Astrocyte of the cerebellum (primary cell): ENCODE data around the gene ZFP36L2.

Source experiments
- DNase-seq: peaks from one replicate; pipeline ENCODE4 v3.0.0-alpha.2; 2011; ENCODE audit warnings: low read depth
- H3K4me3 ChIP-seq: 2 replicates; pipeline ENCODE4 v1.5.1; 2011; ENCODE audit warnings: mild to moderate bottlenecking, low read depth, low read length, moderate library complexity
- in situ Hi-C: cut with HindIII; loops from 2 replicates; pipeline ENCODE4 v1.10.0; 2017; ENCODE audit warnings: low sequenced_read_pairs
- TF ChIP-seq, protein P1 (sequence below): IDR thresholded peaks from 2 replicates; pipeline ENCODE4 v1.5.1; 2012; ENCODE audit warnings: low read length, low read depth, moderate library complexity, mild to moderate bottlenecking; ENCODE audit errors: missing control alignments

ZFP36L2 gene

DNA sequence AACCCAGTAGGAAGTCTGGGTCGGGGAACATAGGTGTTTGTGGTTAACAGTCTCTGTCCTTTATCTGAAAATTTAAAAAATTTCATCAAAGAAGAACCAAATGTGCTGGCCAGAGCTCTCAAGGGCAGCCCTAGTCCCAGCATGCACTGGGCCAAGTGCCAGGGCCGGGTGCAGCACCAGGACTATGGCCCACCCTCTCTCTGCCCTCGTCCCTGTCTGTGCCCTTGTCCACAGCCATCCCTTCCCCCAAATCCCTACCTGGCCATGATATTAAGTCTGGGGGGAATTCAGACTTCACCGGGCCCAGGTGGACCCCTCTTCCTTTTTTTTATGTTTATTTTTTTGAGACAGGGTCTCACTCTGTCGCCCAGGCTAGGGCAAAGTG is 14.4 kb upstream of the ZFP36L2 start:
- TF ChIP-seq, protein P1, sequence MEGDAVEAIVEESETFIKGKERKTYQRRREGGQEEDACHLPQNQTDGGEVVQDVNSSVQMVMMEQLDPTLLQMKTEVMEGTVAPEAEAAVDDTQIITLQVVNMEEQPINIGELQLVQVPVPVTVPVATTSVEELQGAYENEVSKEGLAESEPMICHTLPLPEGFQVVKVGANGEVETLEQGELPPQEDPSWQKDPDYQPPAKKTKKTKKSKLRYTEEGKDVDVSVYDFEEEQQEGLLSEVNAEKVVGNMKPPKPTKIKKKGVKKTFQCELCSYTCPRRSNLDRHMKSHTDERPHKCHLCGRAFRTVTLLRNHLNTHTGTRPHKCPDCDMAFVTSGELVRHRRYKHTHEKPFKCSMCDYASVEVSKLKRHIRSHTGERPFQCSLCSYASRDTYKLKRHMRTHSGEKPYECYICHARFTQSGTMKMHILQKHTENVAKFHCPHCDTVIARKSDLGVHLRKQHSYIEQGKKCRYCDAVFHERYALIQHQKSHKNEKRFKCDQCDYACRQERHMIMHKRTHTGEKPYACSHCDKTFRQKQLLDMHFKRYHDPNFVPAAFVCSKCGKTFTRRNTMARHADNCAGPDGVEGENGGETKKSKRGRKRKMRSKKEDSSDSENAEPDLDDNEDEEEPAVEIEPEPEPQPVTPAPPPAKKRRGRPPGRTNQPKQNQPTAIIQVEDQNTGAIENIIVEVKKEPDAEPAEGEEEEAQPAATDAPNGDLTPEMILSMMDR: no peak
- in situ Hi-C loops: loop anchor here (10.0 kb wide), 1 partner anchor 224 kb away; no protein-coding TSS in a partner anchor

DNA sequence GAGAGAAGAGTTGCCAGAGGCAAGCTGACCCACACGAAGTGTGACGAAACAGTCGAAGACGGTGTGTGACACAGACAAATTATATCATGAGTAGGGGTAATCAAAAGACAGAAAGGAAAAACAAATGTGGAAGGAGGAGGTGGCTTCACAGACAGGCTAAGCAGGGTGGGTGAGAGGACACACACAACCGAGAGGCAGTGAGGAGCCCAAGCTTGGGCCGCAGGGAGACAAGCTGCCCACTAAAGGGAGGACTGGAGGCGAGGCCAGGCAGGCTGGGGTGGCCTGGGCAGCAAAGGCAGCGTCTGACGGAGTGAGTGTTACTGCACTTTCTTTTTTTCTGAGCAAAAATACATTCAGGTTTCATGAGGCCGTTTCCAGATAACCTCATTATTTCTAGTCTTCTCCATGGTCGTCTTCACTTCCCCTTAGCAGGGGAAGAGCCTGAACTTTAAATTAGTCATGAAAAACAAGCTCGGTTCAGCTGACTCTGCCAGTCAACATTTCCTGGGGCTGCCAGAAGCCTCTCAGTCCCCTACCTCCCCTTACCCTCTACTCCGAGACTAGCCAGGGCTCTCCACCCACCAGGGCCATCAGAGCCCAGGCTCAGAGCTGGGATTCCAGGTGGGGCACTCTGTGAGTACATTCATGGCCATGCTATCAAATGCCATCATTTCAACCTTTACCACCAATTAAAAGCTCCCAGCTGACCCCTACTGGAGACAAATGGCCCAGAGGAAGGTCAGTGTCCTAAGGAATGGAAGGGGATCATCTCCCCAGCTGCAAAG is 13.8 kb upstream of the ZFP36L2 start:
- in situ Hi-C loops: loop anchor here (10.0 kb wide), 1 partner anchor 225 kb away; no protein-coding TSS in a partner anchor
- TF ChIP-seq, protein P1: no peak
- no peak overlapping the region for H3K4me3 ChIP-seq
- no peak for DNase-seq

More for the DNA sequence above, 14.4 kb upstream of the ZFP36L2 start:
- no peak overlapping the region for H3K4me3 ChIP-seq
- no peak for DNase-seq

DNA sequence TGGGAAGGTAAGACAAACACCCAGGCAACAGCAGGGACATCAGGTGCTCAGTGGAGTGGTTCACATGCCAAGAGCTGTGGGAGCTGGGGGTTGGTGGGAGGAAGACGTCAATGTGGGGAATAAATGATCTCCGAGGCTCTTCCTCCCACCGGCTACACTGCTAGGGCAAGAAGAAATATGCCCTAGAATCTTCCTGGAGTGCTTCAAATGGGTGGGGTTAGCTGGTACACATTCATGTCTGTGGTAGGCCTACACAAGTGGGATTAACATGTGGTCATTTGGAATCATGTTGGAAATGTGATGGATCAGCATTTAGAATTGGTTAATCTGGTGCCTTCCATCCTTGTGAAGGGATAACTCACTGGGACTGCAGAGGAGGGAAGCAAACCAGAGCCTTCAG is 12.4 kb upstream of the ZFP36L2 start:
- TF ChIP-seq, protein P1: no peak
- H3K4me3 ChIP-seq: no peak overlapping the region
- in situ Hi-C loops: no loop called here
- DNase-seq: no peak

- H3K4me3 ChIP-seq: no peak overlapping the region
- in situ Hi-C loops: no loop called here
- TF ChIP-seq, protein P1: no peak
- DNase-seq: no peak
Observed at GRCh38 chr2:43238176-43238575, 11.8 kb upstream of the ZFP36L2 start.

DNA sequence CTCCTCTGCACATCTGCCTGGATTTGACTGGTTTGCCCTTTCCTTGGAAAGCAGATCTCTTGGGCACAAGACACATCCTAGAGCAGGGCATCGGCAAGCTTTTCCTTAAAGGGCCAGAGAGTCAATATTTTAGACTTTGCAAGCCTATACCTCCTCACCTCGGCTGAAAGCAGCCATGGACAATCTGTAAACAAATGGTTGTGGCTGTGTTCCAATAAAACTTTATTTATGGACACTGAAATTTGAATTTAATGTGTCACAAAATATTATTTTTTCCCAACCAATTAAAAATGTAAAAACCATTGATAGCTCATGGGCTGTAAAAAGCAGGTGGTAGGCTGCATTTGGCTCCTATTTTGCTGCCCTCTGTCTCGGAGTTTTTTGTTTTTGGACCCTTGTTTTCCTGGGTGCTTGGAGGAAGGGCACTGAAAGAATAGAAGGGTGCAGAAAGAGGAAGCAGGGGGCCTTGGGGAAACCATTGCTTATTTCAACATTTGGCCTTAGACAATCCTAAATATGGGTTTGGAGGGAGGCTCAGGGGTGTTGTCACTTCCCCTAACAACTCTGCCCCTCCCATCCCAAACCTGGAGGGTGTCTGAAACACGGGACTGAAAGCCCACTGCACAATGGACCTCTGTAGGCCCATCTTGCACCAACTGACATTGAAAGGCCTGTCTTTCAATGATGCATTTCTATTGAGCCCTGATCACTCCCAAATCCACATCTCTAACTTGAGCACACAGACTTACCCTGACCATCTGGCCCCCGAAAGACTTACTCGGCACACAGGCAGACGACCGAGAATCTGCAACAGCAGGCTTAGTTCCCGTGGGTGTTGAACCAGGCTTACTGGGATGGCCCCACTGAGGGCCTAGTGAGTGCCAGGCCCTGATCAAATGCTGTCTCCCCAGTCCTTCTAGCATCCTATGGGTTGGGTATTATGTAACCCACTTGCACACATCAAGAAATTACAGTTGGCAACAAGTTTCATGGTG is 7.1 kb upstream of the ZFP36L2 start:
- TF ChIP-seq, protein P1: no peak
- H3K4me3 ChIP-seq: no peak overlapping the region
- in situ Hi-C loops: no loop called here
- no peak for DNase-seq
